ENCODE measurements around the gene GRM6.

Gene GRM6

DNA sequence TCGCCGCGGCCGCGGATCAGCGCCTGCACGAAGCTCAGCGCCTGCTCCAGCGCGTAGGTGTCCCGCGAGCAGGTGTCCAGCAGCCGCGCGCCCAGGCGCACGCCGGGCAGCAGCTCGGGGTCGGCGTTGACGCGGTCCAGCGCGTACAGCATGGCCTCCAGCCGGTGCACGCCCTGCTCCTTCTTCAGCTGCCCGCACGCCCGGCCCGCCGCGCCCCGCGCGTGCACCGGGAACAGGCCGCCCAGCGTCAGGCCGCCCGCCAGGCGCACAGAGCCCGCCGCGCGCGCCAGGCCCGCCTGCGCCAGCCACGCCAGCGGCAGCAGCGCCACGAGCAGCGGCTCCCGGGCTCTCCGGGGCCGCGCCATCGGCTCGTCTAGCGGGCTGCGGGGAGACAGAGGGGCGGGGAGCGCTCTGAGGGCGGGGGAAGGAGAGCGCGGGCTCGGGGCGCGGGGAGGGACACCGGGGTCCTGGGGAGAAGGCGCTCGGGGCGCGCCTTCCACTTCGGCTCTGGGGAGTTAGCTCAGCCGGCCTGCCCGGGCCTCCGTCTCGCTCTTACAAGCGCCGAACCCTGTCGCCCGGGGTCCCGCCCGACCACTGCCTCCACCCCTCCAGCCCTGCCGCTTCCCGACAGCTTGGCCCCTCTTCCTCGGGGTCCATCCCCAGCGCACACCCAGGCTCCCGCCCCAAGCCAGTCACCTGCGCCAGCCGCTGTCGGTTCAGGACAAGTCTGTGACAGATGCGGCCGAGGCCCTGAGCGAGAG lies at the start of gene GRM6:
GRM6 (minus strand) TSS at position 741 of the 761 bp plus-strand sequence; CDS start at position 365, 376 bp downstream.
- no peak for DNase-seq

GRCh38 chr5:179044765-179045164 lies 49.6 kb upstream of the GRM6 start:
- DNase-seq, result no peak

GRCh38 chr5:179033004-179033580 lies 38.0 kb upstream of the GRM6 start:
- DNase-seq, result no peak

DNA sequence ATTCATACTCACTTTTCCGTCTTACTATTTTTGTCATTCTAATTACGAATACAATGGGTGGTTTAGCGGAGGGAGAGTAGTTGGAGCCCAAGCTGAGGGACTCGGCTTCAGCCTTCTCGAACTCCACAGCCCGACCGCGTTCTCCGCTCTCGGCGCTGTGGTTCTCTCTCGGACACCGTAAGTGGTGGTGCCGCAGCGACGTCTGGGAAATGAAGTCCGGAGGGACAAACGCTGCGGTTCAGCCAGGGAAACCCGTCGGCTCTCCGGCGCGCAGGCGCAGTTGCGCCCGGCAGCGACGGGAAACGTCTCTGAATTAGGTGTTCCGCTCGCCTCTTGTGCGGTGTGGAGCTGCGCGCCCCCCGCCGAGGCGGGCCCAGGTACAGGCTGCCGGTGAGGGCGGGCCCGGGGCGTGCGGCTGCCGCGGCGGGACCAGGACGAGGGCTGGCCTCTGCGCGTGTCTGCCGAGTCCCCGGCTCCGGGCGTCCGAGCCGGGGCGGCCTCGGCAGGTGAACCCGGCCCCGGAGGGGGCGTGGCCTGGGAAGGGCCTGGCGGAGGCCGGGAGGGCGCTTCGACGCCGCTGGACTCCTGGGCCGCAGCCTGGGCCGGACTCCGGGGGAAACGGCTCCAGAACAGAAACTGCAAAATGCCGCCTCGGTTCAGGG lies 28.5 kb upstream of the GRM6 start, which contains the start of gene ZNF879:
ZNF879 (plus strand) TSS at position 277 of the 662 bp plus-strand sequence. CDS start 1,201 bp downstream, outside the sequence.
- peak; percentile 90 for DNase-seq

DNA sequence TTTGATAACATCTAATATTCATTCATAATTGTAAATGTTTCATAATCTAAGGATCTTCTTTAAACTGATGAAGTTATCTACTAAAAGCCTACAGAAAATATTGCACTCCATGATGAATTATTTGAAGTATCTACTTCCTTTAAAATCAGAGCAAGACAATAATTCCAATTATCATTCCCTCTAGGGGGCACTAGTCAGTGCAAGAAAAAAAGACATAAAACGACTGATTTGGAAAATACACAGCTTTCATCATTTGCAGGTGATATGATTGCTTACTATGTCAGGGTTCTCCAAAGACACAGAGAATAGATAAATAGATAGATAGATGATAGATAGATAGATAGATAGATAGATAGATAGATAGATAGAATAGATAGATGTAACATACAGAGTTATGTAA lies 13.5 kb upstream of the GRM6 start:
- no peak for DNase-seq

DNA sequence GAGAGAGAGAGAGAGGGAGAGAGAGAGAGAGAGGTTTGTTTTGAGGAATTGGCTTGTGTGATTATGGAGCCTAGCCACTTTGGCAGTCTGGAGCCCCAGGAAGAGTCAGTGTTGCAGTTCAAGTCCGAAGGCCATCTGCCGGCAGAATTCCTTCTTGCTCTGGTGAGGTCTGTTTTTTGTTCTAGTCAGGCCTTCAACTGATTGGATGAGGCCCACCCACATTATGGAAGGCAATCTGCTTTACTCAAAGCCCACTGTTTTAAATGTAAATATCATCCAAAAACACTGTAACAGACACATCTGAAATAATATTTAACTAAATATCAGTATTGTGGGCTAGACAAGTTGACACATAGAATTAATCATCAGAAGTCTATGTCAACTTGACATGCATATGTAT lies 11.4 kb upstream of the GRM6 start:
- DNase-seq, result no peak

- DNase-seq, result no peak
Observed at GRCh38 chr5:178998441-178998840, 3.3 kb upstream of the GRM6 start.

GRCh38 chr5:178997191-178997590 lies 2.1 kb upstream of the GRM6 start:
- DNase-seq, result no peak

GRCh38 chr5:178996156-178996555 lies 1.0 kb upstream of the GRM6 start:
- no peak for DNase-seq

GRCh38 chr5:178995341-178995690 lies 196 bp upstream of the GRM6 start:
- DNase-seq, result no peak

DNA sequence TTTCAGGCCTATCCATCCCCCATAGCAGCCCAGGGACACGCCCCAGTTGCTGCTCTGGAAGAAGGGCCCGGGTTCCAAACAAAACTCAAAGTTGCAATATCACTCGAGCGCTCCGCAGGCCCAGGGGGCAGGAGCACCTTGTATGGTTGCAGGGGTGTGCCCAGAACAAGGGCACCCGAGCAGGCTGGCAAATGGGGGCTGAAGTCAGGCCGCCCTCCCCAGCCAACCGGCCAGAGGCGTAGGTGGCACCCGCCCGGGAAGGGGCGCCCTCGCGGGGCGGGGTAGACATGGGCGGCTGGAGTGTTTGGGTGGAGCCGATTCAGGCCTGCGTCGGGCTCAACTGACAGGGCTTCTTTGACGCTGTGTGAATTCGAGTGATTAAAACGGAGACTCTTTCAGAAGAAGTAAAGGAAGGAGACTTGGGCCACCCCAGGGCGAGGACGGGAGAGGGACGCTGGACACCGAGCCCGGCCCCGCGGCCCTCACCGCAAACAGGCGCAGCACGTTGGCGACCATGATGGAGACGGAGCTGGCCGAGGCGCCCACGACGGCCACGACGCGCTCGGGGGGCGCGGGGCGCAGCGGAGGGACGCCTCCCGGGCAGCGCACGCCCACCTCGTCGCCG lies 1.1 kb downstream of the GRM6 start:
- no peak for DNase-seq

DNA sequence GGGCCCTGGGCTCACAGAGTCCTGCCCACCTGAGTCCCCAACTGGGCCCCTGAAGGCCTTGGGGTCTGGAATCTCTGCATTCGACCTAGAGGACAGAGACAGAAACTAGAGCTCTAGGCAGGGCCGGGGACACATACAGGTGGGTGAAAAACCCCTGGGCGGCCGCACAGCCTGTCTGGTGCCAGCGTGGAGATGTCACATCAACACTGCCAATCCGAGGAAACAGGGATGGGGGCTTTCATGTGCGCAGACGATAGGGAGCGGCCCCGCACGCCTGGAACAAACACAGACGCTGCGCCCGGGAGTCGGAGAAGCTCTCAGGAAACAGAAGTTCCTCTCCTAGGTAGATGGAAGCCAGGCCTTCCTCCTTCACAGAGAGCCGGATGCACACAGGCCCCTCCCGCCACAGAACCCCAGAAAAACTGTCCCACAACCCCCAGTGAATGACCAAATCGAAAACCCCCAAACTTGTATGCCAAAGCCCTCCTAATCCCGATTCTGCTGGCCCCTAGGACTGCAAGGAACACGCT lies 1.8 kb downstream of the GRM6 start:
- no peak for DNase-seq

DNA sequence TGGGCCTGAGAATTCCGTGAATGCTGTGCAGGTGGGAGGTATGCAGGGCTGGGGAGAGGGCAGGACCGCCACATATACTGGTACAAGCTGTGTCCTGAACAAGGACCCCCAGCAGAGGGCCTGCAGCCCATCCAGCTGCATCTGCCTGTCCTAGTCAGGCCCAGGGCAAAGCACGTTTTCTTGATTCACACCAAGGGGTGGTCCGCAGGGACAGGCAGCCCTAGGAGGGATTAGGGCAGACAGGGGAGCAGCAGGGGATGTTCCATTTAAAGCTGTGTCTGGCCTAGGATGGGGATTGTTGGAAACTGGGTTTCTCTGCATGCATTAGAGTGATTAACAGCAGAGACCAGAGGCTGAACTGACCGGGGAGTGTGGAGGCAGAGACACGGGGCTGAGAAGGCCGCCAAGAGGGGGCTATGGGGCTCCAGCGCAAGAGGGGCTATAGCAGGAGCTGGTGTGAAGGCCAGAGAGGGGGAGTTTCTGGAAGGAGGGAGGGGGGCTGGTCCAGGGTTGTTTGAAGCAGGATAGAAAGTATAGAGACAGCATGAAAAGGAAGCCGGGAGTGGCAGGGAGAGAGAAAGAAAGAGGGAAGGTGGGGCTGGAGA lies 2.7 kb downstream of the GRM6 start:
- no peak for DNase-seq

- DNase-seq, result no peak
Observed at GRCh38 chr5:178991190-178992145, 3.7 kb downstream of the GRM6 start.

GRCh38 chr5:178990491-178990890 lies 4.6 kb downstream of the GRM6 start:
- no peak for DNase-seq

DNA sequence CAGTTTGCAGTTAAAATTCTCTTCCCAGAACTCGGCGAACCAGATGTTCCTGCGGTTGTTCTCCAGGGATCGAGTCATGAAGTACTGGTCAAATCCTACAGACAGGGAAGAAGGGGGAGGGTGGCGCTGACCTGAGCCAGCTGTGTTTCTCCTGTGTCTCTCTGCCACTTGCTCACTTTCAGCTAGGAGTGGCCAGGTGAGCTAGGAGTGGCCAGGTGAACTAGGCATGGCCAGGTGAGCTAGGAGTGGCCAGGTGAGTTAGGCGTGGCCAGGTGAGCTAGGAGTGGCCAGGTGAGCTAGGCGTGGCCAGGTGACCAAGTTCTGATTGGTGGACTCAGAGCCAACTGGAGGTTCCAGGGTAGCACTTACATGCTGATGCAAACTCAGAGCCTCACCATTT lies 5.8 kb downstream of the GRM6 start:
- DNase-seq, result no peak

DNA sequence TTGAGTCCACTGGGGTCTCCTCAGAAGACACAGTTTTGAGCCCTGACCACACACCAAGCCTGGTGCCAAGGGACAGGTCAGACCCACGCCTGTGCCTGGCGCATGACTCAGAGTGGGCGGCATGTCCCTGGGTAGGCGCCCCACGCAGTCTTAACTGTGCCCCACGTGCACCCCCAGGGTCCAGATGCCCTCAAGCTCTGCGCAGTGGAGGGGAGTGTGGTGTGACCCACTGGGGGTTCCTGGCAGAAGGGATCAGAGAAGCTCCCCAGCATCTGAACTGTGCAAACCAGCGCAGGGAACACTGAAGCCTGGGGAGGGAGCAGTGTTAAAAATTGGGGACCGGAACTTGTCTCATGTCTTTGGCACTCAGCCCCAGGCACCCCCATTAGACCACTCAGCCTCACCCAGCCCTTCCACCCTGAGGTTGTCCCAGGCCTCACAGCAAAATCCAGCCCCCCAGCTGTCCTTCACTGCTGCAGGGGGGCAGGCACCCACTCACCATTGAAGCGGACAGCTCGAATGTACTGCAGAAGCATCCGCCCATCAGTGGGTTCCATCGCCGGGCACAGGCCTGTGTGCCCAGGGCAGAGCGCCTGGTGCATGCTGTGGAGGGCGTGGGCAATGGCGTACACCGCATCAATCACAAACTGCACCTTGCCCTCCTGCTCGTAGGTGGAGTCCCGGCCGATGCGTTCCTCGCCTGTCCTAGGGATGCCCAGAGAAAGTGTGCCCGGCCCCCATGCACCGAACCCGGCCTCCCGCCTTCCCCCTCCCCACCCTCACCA lies 6.5 kb downstream of the GRM6 start:
- DNase-seq, result no peak

DNA sequence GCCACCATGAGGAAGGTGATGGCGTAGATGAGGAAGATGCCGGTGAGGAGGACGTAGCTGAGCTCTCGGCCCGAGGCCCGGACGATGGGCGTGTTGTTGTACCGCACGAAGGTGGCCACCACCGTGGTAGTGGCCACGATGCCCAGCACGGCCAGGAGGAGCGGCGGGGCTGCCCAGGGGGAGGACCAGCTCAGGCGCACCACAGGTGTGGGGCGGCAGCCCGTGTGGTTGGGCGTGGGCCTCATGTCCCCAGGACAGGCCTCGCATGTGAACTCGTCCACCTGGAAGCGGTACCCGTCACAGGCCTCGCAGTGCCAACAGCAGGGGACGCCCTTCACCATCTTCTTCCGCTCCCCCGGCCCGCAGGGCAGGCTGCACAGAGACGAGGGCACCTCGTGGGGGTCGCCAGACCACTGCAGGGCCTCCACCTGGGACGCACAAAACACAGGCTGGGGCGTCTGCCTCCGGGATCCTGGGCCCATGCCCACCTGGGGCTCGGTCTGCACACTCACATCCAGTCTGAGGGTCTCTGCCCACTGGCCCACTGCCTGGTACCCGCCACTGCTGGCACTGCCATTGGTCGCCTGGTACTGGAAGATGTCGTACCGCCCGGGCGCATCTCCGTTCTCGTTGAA lies 8.7 kb downstream of the GRM6 start:
- no peak for DNase-seq

GRCh38 chr5:178984145-178985072 lies 10.7 kb downstream of the GRM6 start:
- no peak for DNase-seq

Measured in activated T-cell treated with anti-CD3 and anti-CD28 coated beads for 4 hours (primary cell).